Measurements from ENCODE around the gene TPRG1. TPM values are rescaled to one million over a fixed set of nuclear protein-coding genes. Genes with fewer than 3 reads are reported as not detected.

TPRG1 gene
- total RNA-seq, 4 donors from 2014 or later = 2.3 to 14.9 (median 4.1) TPM; not detected in 1

DNA sequence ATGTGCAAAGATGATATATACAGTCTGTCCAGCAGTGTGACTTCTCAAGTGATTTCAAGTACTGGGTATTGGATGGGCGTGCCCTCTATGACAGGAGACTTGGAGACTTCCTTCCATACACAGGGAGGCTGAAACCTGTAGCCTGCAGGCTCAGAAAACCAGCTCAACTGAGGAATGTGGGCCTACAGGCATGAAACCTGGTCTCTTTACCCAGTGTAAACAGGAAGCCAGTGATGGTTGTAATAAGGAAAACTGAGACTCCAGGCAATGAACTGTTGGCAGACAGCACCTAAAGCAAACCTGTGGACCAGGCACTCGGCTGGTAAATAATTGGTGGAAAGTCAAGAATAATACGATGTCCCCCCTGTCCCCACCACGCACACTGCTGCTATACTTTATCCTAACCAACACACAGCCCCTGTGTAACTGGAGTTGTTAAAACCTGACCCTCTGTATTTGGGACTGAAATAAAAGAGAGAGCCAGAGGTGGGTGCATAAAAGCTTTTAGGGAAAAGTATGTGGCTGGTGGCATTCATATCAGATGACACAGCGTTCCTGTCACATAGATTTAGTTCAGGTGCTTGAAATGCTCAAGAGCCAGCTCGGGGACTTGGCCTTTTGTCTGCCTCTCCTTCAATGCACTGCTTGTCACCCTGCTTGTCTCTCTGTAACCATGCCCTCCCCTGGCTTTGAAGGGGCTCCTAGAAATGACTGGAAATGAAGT, 144.7 kb downstream of the TPRG1 start:
- Histone ChIP-seq H3K4me1 (peaks cover 0 to 18% (median 11%) of the 10 kb centered on the region in 4 donors), H3K4me3 (no peak overlapping the region), H3K9me3 (no peaks in the 10 kb centered on the region), H3K36me3 (no peaks in the 10 kb centered on the region), H3K27ac (peak overlapping the region; percentile 33 to 72 (median 58)), H3K27me3 (no peaks in the 10 kb centered on the region)
- TF ChIP-seq POLR2A (IDR thresholded peaks at IDR 0.05) = no peak
- TF ChIP-seq, protein P1, sequence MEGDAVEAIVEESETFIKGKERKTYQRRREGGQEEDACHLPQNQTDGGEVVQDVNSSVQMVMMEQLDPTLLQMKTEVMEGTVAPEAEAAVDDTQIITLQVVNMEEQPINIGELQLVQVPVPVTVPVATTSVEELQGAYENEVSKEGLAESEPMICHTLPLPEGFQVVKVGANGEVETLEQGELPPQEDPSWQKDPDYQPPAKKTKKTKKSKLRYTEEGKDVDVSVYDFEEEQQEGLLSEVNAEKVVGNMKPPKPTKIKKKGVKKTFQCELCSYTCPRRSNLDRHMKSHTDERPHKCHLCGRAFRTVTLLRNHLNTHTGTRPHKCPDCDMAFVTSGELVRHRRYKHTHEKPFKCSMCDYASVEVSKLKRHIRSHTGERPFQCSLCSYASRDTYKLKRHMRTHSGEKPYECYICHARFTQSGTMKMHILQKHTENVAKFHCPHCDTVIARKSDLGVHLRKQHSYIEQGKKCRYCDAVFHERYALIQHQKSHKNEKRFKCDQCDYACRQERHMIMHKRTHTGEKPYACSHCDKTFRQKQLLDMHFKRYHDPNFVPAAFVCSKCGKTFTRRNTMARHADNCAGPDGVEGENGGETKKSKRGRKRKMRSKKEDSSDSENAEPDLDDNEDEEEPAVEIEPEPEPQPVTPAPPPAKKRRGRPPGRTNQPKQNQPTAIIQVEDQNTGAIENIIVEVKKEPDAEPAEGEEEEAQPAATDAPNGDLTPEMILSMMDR (IDR thresholded peaks at IDR 0.05) = peak in 1 of 5 experiments; percentile 23
- peak in 1 of 3 donors; percentile 55 for TF ChIP-seq POLR2AphosphoS5 (IDR thresholded peaks at IDR 0.05)
- no peak for TF ChIP-seq EP300 (IDR thresholded peaks at IDR 0.05; ENCODE audit: low read depth)
- intact Hi-C loops (cut with DNase I; ENCODE audit: low total_unique reads) (no loop called here), in situ Hi-C loops (cut with MboI; ENCODE audit: low pct_ligation_motif_present in 1 of 4, low pct_unique_long_range_greater_than_20kb in 1 of 4, low sequenced_read_pairs in 3 of 4) (no loop called here)
- DNase-seq = peak; percentile 65
- WGBS, 2 donors (ENCODE audit: low coverage in 1 of 2) = 49 to 50% methylated on average over 4 to 6 of the region's 6 CpGs

DNA sequence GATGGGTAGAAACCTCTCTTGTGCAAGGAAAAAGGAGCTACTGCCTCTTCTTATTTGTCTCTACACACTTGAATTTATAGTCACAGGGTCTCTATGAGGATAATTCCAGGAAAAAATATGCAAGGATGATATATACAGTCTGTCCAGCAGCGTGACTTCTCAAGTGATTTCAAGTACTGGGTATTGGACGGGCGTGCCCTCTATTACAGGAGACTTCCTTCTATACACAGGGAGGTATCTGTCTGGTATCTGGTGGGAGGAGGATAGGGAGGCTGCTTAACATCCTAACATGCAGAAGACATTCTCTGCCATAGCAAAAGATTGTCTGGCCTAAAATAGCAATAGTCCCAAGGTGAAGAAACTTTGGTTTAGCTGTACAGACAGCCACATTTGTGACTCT, 146.1 kb downstream of the TPRG1 start:
- Histone ChIP-seq H3K36me3 (no peaks in the 10 kb centered on the region), H3K27me3 (no peaks in the 10 kb centered on the region), H3K4me1 (peaks cover 0 to 21% (median 11%) of the 10 kb centered on the region in 4 donors), H3K9me3 (no peaks in the 10 kb centered on the region), H3K27ac (no peak overlapping the region), H3K4me3 (no peak overlapping the region)
- intact Hi-C loops (cut with DNase I; ENCODE audit: low total_unique reads) = no loop called here
- TF ChIP-seq POLR2A (IDR thresholded peaks at IDR 0.05) (no peak), EP300 (IDR thresholded peaks at IDR 0.05; ENCODE audit: low read depth) (no peak), POLR2AphosphoS5 (IDR thresholded peaks at IDR 0.05) (no peak)
- TF ChIP-seq, protein P1 (IDR thresholded peaks at IDR 0.05) = no peak
- WGBS, 2 donors (ENCODE audit: low coverage in 1 of 2) = 40 to 46% methylated on average over 2 to 3 of the region's 3 CpGs
- in situ Hi-C loops (cut with MboI; ENCODE audit: low pct_ligation_motif_present in 1 of 4, low pct_unique_long_range_greater_than_20kb in 1 of 4, low sequenced_read_pairs in 3 of 4) = no loop called here
- peak; percentile 21 for DNase-seq

DNA sequence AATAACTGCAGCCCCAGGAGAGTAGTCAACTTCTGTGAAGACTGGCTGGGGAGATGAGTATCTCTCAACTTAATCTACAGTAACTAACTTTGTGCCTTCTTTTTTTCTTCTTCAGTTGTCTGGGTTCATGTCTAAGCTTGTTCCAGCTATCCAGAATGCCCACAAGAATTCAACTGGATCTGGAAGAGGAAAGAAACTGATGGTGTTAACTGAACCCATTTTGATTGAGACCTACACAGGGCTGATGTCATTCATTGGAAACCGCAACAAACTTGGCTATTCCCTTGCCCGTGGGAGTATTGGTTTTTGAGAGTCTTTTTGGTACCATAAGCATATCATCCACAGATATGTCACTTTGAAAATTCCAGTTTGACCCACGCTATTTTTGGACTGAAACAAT, 148.7 kb downstream of the TPRG1 start:
- H3K9me3 ChIP-seq = no peaks in the 10 kb centered on the region
- TF ChIP-seq POLR2AphosphoS5 (IDR thresholded peaks at IDR 0.05) (no peak), POLR2A (IDR thresholded peaks at IDR 0.05) (no peak), EP300 (IDR thresholded peaks at IDR 0.05; ENCODE audit: low read depth) (no peak)
- TF ChIP-seq, protein P1 (IDR thresholded peaks at IDR 0.05) = no peak
- DNase-seq = no peak
- in situ Hi-C loops (cut with MboI; ENCODE audit: low pct_ligation_motif_present in 1 of 4, low pct_unique_long_range_greater_than_20kb in 1 of 4, low sequenced_read_pairs in 3 of 4) (no loop called here), intact Hi-C loops (cut with DNase I; ENCODE audit: low total_unique reads) (no loop called here)
- no peaks in the 10 kb centered on the region for H3K36me3 ChIP-seq
- H3K27ac ChIP-seq = no peak overlapping the region
- H3K4me3 ChIP-seq = no peak overlapping the region
- WGBS, 2 donors (ENCODE audit: low coverage in 1 of 2) = 97 to 100% methylated on average over 1 to 3 of the region's 3 CpGs
- H3K4me1 ChIP-seq = peaks cover 4 to 41% (median 25%) of the 10 kb centered on the region in 4 donors
- no peaks in the 10 kb centered on the region for H3K27me3 ChIP-seq

DNA sequence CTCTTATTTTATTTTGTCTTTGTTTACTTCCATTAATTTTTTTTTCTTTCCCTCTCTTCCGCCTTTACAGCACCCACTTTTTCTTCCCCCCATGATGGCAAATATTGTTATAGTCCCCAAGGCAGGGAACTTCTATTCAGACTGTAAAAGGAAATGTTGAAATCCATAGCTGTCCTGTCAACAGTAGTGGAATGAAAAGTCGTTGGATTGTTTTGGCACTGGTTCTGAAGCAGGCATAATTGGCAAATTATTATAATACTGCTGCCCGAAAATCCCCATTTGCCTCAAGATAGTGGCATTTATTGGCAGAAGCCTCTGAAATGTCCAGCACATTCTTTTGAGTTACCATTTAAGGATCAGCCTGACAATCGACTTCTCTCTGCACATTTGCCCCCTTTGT, 150.6 kb downstream of the TPRG1 start:
- no peaks in the 10 kb centered on the region for H3K36me3 ChIP-seq
- WGBS, 2 donors (ENCODE audit: low coverage in 1 of 2) = 37 to 60% methylated on average over 3 to 4 of the region's 4 CpGs
- H3K4me3 ChIP-seq = no peak overlapping the region
- H3K9me3 ChIP-seq = no peaks in the 10 kb centered on the region
- peaks cover 4 to 31% (median 18%) of the 10 kb centered on the region in 4 donors for H3K4me1 ChIP-seq
- TF ChIP-seq, protein P1 (IDR thresholded peaks at IDR 0.05) = no peak
- no peak for TF ChIP-seq POLR2A (IDR thresholded peaks at IDR 0.05)
- TF ChIP-seq EP300 (IDR thresholded peaks at IDR 0.05; ENCODE audit: low read depth) = no peak
- no peak for TF ChIP-seq POLR2AphosphoS5 (IDR thresholded peaks at IDR 0.05)
- intact Hi-C loops (cut with DNase I; ENCODE audit: low total_unique reads) = no loop called here
- in situ Hi-C loops (cut with MboI; ENCODE audit: low pct_ligation_motif_present in 1 of 4, low pct_unique_long_range_greater_than_20kb in 1 of 4, low sequenced_read_pairs in 3 of 4) = no loop called here
- H3K27ac ChIP-seq = no peak overlapping the region
- DNase-seq = no peak
- no peaks in the 10 kb centered on the region for H3K27me3 ChIP-seq
